Kidney (tissue), 14 donors: Measurements from ENCODE around the gene PRLR. TPM values are rescaled to one million over a fixed set of nuclear protein-coding genes. Genes with fewer than 3 reads are reported as not detected.

Experiments used
- DNase-seq, 5 donors: peaks; one replicate each; pipeline ENCODE4 v3.0.0-alpha.2; 2013 to 2020
- FAIRE-seq: peaks from 2 replicates; lab custom pipeline; 2012; peaks lifted over from hg19 to GRCh38; lab: Jason Lieb, UNC
- H3K27ac ChIP-seq, 2 donors: one replicate each; pipeline ENCODE4 v1.7.0; 2013; ENCODE audit warnings: low read depth in 2 of 2, low read length in 2 of 2, inconsistent platforms in 1 of 2
- H3K27me3 ChIP-seq: one replicate; pipeline ENCODE4 v1.7.1; 2013; ENCODE audit warnings: low read length, inconsistent platforms; ENCODE audit not compliant: control insufficient read depth, insufficient read depth
- H3K36me3 ChIP-seq, 3 donors: one replicate each; pipeline versions ENCODE4 v1.7.0 to v1.7.1; 2013; ENCODE audit warnings: low read length in 3 of 3, control low read depth in 1 of 3, inconsistent platforms in 1 of 3; ENCODE audit not compliant: insufficient read depth in 3 of 3, control insufficient read depth in 2 of 3
- H3K4me1 ChIP-seq, 3 donors: one replicate each; pipeline versions ENCODE4 v1.7.0 to v1.7.1; 2013; ENCODE audit warnings: low read length in 3 of 3, inconsistent platforms in 1 of 3, low read depth in 1 of 3; ENCODE audit not compliant: control insufficient read depth in 2 of 3, insufficient read depth in 2 of 3
- H3K4me3 ChIP-seq, 3 donors: one replicate each; pipeline versions ENCODE4 v1.7.0 to v1.8.1; 2013; ENCODE audit warnings: low read length in 3 of 3, control low read depth in 1 of 3, inconsistent platforms in 1 of 3
- H3K9ac ChIP-seq, 3 donors: one replicate each; pipeline versions ENCODE4 v1.7.0 to v1.7.1; 2013; ENCODE audit warnings: low read length in 3 of 3, control low read depth in 1 of 3, inconsistent platforms in 1 of 3
- H3K9me3 ChIP-seq, 3 donors: one replicate each; pipeline versions ENCODE4 v1.7.0 to v1.7.1; 2013; ENCODE audit warnings: low read length in 3 of 3, control low read depth in 1 of 3, inconsistent platforms in 1 of 3; ENCODE audit not compliant: control insufficient read depth in 2 of 3, insufficient read depth in 1 of 3
- intact Hi-C: fragments of 100-400 bp; cut with DNase I; formaldehyde crosslinking; loops from one replicate; pipeline ENCODE4 v1.11.1; 2022
- polyA plus RNA-seq: library from polyadenylated mRNA; stranded (reverse); fragments of 350-450 nt; fragmentation: Illumina TruSeq; extraction: RNeasy Lipid Tissue Mini Kit (QIAGEN cat#74804); gene quantifications from one replicate; pipeline ENCODE4 v1.2.3, GENCODE V29; 2014; ENCODE audit warnings: low read depth, low replicate concordance; ENCODE audit not compliant: insufficient read depth
- total RNA-seq: library from RNA; stranded (reverse); fragmentation: NEBNext Ultra II Directional; extraction: Animal tissue kit (Norgen Biotek cat#: 25700); gene quantifications from one replicate; pipeline ENCODE4 v1.2.1, GENCODE V29; 2021
- TF ChIP-seq, protein P1 (sequence below): IDR thresholded peaks from 3 replicates; pipeline ENCODE4 v1.5.1; 2012; ENCODE audit warnings: mild to moderate bottlenecking, moderate library complexity, borderline replicate concordance; ENCODE audit not compliant: insufficient read depth; ENCODE audit errors: extremely low read depth
- donor health status: control.
- donor health status: control.
- donor health status: control.
- donor health status: control.
- donor health status: control.
- donor health status: DM: yes; HTN: yes; CAD: no.
- donor health status: Normal renal cell carcinoma (clear cell type).

PRLR gene
- total and polyA plus RNA-seq, 2 donors from 2014 or later = 6.3 to 9.3 TPM

DNA sequence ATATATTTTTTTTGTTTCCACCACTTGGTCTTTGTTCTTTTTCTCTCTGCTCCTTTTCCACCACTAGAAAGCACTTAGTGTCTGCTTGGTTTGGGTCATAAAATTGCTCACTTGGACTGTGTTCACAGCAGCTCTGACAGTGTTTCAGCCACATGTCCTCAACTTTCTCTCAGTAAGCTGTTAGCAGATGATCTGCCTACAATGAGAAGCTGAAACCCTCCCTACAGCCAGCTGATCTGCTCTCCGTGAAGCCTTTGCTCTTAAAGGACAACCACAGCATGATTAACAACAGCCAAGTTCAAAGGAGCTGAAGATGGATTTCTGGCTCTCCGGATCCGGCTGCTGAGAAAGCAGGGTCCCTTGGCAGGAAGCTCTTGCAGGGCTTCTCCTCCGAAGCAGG is 31.6 kb downstream of the PRLR start:
- H3K27me3 ChIP-seq = no peaks in the 10 kb centered on the region
- FAIRE-seq = no peak
- no peak overlapping the region for H3K4me3 ChIP-seq
- H3K9me3 ChIP-seq = no peaks in the 10 kb centered on the region
- H3K9ac ChIP-seq = no peak overlapping the region
- no peaks in the 10 kb centered on the region for H3K36me3 ChIP-seq
- peak; percentile 27 to 94 (median 83) for DNase-seq
- intact Hi-C loops = no loop called here
- H3K4me1 ChIP-seq = peaks cover 9 to 38% (median 16%) of the 10 kb centered on the region in 3 donors
- TF ChIP-seq, protein P1, sequence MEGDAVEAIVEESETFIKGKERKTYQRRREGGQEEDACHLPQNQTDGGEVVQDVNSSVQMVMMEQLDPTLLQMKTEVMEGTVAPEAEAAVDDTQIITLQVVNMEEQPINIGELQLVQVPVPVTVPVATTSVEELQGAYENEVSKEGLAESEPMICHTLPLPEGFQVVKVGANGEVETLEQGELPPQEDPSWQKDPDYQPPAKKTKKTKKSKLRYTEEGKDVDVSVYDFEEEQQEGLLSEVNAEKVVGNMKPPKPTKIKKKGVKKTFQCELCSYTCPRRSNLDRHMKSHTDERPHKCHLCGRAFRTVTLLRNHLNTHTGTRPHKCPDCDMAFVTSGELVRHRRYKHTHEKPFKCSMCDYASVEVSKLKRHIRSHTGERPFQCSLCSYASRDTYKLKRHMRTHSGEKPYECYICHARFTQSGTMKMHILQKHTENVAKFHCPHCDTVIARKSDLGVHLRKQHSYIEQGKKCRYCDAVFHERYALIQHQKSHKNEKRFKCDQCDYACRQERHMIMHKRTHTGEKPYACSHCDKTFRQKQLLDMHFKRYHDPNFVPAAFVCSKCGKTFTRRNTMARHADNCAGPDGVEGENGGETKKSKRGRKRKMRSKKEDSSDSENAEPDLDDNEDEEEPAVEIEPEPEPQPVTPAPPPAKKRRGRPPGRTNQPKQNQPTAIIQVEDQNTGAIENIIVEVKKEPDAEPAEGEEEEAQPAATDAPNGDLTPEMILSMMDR = no peak
- no peak overlapping the region for H3K27ac ChIP-seq

DNA sequence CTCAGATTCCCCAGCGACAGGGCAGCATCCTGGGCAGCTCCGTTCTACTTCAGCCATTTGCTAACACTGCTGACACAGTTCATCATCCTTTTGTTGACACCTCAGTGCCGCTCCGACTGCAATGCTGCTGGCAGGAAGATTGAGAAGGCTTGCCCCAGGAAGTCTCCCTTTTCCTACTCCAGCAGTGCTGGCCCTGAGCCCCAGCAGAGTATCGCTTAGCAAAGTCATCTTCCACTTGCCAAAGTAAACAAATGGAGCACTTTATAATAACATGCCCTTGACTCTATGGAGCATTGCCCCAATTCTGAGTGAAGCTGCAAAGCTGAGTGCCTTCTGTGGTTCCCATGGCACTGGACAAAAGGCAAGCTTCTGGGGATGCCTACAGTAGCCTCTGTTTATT is 32.2 kb downstream of the PRLR start:
- TF ChIP-seq, protein P1 = no peak
- intact Hi-C loops = no loop called here
- Histone ChIP-seq H3K36me3 (no peaks in the 10 kb centered on the region), H3K4me3 (no peak overlapping the region), H3K27ac (no peak overlapping the region), H3K4me1 (peaks cover 9 to 38% (median 18%) of the 10 kb centered on the region in 3 donors), H3K9ac (no peak overlapping the region), H3K27me3 (no peaks in the 10 kb centered on the region), H3K9me3 (no peaks in the 10 kb centered on the region)
- FAIRE-seq (no peak), DNase-seq (peak; percentile 61 to 90 (median 80))

DNA sequence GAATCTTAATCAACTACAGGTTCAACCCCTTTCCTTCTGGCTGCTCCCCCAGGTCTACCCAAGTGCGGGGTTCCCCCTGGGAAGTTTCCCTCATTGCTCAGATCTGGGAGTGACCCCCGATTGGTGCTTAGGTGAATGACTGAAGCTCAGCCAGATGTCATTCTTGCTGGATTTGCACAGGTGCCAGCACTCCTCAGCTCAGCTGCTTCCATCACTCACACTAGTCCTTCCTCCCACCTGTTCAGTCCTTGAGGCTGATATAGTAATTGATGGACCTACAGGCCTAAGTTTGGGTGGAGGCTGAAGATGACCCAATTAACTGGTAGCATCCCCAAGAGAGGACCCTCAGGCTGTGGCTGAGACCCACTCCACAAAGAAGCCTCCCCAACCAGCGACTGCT is 32.9 kb downstream of the PRLR start:
- FAIRE-seq (no peak), DNase-seq (no peak)
- Histone ChIP-seq H3K4me3 (no peak overlapping the region), H3K27ac (no peak overlapping the region), H3K9me3 (no peaks in the 10 kb centered on the region), H3K9ac (no peak overlapping the region), H3K4me1 (peaks cover 9 to 38% (median 18%) of the 10 kb centered on the region in 3 donors), H3K27me3 (no peaks in the 10 kb centered on the region), H3K36me3 (no peaks in the 10 kb centered on the region)
- TF ChIP-seq, protein P1 = no peak
- intact Hi-C loops = no loop called here

DNA sequence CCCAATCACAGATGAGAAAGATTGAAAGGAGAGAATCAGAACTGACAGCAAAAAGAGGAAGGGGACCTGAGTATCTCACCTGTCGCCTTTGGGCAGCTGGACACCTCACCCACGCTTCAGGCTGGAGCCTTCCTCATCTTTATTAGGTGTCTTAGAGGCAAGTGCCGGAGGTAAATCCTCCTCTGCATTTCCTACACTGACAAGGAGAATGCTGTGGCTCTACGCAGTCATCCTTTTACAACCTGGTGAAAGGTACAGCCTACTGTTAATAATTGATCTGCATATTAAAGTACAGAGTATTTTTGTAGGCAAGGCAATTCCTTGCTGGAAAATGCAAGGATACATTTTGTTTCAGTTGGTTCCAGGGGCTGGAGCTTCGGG is 34.8 kb downstream of the PRLR start:
- FAIRE-seq = no peak
- TF ChIP-seq, protein P1 = no peak
- peak in 1 of 5 donors; percentile 32 for DNase-seq
- H3K27me3 ChIP-seq = no peaks in the 10 kb centered on the region
- intact Hi-C loops = no loop called here
- peak overlapping the region; percentile 12 to 69 (median 51) for H3K4me3 ChIP-seq
- peaks cover 9 to 37% (median 18%) of the 10 kb centered on the region in 3 donors for H3K4me1 ChIP-seq
- H3K36me3 ChIP-seq = no peaks in the 10 kb centered on the region
- H3K9ac ChIP-seq = peak overlapping the region in 1 of 3 donors; percentile 53
- H3K9me3 ChIP-seq = no peaks in the 10 kb centered on the region
- H3K27ac ChIP-seq = peak overlapping the region; percentile 18 to 76
